HG02623 (cell line): Measurements from ENCODE around the gene GPR75.
"Not testable (repeated sequence)": the region's sequence is repeated elsewhere in the genome, so short reads cannot be mapped to it uniquely, and the experiment has no call there.

ENCODE experiments used
- ATAC-seq: cut with Tn5 transposase; IDR thresholded peaks from one replicate; pipeline ENCODE4 v1.9.1; 2021; ENCODE audit warnings: moderate library complexity; ENCODE audit not compliant: unreplicated experiment

GPR75 gene

DNA sequence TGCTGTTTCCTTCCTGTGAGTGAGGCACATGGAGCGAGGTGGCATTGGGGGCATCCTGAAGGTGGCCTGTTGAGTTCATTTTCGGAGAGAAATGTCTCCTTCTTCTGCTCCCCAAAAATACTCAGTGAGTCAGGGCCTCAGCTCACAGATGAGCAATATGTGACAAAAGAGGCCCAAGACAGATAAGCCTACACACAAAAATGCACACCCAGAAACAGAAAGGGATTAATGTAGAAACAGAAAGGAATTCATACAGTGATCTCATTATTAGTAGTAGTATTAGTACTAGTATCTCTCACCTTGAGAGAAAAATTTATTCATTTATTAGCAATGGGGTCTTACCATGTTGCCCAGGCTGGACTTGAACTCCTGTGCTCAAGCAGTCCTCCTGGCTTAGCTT lies 5.1 kb downstream of the GPR75 start:
- peak; percentile 66 for ATAC-seq

DNA sequence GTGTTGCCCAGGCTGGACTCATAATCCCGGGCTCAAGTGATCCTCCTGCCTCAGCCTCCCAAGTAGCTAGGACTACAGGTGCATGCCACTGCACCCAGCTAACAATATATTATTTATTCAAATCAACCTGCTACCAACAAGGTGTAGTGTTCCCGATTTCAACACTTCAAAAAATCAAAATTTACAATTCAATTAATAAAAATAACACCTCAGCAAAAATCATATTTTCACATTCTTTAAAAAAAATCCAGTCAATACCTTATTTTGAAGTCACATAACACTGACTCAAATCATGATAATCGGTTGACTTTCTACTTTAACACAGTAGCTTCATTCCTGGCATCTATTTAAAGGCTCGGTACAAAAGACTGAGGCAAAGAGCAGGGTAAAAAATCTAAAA lies 7.2 kb downstream of the GPR75 start:
- ATAC-seq: no peak

DNA sequence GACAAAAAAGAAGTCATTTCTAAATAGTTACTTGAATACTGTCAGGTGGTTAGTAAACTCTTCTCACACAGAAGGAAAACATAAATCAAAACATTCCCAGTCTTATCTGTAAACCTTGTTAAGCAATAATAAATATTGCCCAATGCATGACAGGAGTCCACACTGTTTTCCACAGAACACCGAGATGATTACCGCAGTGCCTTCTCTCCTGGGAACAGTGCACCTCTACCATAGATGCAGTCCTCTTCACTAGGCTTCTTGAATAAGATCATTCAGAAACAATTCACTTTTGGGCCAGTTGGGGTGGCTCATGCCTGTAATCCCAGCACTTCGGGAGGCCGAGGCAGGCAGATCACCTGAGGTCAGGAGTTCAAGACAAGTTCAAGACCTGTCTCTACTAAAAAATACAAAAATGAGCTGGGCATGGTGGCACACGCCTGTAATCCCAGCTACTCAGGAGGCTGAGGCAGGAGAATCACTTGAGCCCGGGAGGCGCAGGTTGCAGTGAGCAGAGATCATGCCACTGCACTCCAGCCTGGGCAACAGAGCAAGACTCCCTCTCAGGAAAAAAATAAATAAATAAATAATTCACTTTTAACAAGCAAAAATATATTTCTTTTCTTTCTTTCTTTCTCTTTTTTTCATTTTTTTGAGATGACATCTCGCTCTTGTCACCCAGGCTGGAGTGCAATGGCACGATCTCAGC lies 8.6 kb downstream of the GPR75 start:
- not testable (repeated sequence) for ATAC-seq

DNA sequence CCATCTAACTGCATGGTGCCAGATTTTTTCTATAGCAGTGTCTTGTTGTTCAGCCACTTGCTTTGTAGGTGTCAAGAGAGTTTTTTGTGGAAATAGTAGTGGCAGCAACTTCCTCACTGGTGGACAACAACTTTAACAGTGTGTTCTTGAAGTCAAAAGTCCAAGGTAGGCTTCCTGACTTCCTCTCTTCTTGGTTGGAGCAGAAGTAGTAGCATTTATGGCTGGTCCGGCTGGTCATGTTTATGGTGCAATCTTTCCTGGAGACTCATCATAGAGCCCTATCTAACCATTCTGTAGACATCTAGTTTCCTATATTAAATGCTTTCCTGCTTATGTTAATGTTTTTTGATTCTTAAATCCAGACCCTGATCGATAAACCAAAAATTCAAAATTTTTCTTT lies 11.7 kb downstream of the GPR75 start:
- no peak for ATAC-seq

DNA sequence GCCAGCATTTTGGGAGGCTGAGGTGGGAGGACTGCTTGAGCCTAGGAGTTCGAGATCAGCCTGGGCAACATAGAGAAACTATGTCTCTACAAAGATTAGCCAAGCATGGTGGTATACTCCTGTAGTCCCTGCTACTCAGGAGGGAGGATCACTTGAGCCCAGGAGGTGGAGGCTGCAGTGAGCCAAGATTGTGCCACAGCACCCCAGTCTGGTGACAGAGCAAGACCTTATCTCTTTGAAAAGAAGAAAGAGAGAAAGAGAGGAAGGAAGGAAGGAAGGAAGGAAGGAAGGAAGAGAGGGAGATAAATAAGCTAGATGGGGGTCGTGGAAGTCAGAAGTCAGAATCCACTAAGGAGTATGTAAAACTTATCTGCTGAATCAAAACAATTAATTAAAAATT lies 16.2 kb downstream of the GPR75 start:
- ATAC-seq: no peak

DNA sequence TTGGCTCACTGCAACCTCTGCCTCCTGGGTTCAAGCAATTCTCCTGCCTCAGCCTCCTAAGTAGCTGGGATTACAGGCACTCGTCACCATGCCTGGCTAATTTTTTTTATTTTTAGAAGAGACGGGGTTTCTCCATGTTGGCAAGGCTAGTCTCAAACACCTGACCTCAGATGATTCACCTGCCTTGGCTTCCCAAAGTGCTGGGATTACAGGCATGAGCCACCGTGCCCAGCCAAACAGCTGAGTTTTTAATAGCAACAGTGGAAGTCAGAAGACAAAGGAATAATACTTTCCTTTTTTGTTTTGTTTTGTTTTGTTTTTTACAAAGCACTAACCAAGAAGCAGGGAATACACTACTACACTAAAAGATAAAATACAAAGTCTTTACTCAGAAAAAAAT lies 16.9 kb downstream of the GPR75 start:
- ATAC-seq: no peak

DNA sequence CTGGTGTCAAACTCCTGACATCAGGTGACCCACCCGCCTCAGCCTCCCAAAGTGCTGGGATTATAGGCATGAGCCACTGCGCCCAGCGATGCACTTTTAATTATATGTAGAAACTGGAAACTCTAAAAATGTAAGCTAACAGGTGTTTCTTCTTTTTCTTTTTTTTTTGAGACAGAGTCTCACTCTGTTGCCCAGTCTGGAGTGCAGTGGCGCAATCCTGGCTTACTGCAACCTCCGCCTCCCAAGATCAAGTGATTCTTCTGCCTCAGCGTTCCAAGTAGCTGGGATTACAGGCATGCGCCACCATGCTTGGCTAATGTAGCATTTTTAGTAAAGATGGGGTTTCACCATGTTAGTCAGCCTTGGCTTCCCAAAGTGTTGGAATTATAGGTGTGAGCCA lies 18.1 kb downstream of the GPR75 start:
- ATAC-seq: not testable (repeated sequence)

DNA sequence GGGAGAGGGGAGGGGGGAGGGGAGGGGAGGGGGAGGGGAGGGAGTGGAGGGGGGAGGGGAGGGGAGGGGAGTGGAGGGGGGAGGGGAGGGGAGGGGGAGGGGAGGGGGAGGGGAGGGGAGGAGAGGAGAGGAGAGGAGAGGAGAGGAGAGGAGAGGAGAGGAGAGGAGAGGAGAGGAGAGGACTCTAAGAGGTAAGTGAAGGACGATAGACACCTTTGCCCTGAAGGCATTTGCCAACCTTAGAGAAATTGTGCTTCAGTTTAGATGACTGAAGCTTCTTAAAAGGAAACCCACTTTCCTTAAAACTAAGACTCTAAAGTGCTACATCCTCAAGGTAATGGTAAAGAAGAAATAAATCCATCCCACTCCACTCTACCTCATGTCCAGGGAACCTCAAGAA lies 19.2 kb downstream of the GPR75 start:
- ATAC-seq: no peak

DNA sequence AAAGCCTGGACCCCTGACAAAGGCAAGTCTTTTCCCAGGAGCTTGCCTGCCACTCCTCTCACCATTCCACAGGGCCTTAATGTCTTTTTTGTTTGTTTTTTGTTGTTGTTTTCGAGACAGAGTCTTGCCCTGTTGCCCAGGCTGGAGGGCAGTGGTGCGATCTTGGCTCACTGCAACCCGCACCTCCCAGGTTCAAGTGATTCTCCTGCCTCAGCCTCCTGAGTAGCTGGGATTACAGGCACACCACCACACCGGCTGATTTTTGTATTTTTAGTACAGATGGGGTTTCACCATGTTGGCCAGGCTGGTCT lies 29.8 kb downstream of the GPR75 start:
- not testable (repeated sequence) for ATAC-seq

DNA sequence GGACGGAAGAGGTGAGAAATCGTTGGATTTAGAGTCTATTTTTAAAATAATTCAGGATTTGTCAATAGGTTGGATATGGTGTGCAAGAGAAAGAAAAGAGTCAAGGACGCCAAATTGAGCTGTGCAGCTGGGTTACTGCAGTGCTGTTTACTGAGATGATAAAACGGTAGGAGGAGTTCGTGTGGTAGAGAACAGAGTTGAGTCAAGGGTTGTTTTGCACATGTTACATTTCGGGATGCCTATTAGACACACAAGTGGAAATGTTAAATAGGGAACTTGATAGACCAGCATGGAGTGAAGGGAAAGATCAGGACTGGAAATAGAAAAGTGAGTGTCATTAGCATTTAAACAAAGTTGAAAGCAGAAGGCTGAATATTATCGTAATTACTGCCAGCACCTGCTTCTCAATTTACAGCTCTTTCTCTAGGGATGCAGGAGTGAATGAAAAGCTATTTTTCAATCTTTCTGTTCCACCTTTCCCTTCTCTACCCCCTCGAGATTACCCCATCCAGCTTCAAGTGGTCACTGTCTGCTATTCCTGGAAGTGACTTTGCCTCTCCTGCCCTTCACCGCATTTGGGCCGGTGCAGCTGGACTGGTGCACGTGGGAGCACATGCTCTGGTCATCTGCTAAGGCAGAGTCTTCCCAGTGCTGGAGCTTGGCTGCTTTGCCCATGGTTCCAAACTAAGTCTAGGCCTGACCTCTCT lies 30.3 kb downstream of the GPR75 start:
- no peak for ATAC-seq

DNA sequence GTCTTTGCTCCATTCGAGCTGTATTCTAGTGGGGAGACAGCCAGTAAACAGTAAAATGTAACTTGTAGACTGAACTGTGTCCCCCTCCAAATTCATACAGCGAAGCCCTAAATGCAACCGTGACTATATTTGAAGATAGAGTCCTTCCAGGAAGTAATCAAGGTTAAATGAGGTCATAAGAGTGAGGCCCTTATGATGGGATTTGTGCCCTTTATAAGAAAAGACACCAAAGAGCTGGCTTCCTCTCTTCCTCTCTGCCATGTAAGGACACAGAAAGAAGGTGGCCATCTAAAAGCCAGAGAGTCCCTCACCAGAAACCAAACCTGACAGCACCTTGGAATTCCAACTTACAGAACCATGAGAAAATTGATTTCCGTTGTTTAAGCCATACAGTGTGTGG lies 31.4 kb downstream of the GPR75 start:
- ATAC-seq: no peak

DNA sequence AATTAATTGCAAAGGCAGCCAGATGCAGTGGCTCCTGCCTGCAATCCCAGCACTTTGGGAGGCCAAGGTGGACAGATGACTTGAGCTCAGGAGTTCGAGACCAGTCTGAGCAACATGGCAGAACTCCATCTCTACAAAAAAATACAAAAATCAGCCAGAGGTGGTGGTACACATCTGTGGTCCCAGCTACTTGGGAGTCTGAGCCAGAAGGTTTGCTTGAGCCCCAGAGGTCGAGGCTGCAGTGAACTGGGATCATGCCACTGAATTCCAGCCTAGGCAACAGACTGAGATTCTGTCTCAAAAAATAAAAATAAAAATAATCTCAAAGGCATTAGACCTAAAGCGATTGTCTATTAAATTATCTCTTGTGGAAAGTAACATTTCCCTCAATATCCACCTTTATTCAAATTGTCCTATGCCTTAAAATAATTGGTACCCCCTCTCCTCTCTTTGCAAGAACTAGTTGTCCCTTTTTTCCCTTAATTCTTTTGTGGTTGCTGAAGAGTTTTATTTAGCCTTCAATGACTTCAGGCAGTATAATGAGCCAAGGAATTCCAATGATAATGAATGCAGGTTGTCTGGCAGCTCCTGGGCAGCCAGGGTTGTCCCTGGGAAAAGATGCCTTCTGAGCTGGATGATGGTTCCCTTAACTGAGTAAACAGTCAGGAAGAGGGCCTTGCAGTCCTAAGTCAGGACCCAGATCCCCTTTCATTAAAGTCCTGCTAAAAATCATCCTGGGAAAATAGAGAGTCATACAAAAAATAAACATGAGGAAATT lies 32.2 kb downstream of the GPR75 start:
- ATAC-seq: no peak

DNA sequence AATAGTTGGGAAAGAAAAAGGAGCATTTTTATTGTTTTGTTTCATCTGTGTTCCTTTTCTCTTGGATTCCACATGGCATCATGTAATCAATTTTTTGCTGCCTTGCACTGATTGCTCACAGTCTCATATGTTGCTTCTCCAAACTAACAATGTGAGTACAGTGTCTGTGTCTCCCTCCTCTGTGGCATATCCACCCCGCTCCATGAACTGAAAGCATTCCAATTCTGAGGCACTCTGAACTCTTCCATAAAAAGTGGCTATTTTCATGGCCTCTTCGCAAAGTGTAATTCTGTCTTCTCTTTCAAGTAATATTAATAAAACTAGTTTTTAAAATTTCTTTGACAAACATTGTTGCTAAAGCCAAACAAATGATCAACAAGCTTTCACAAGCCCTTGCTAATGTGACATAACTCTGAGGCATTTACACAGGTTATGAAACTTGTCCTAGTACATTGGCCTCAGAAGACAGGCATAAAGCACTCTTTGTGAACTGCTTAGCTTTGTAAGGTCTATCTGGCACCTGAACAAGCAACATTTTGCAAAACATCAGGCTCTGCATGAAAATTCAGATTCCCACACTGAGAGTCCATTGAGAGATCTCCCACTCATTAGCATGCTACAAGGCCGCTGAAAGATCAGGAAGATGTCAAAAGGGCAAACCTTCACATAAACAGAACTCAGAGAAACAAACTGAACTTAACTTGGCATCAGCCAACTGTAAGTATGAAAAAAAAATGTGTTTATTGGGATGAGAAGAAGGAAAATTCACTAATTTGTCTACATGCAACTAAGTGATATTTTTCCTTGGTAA lies 33.0 kb downstream of the GPR75 start:
- ATAC-seq: no peak

DNA sequence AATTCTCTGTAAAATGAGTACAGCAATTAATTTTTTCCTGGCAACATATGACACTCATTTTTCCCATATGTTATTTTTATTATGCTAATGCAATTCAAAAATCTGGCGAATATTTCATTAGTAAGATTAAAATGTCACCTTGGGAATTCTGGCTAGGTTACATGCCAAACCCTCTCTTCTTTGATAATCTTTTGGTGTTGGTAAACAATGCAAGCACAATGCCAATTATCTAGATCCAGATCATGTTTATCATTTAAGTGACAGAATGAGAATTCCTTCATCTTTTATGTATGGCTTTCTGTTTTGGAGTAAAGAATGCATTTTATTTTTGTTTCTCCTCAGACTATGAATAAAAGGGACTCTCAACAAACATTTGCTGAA lies 33.7 kb downstream of the GPR75 start:
- no peak for ATAC-seq

DNA sequence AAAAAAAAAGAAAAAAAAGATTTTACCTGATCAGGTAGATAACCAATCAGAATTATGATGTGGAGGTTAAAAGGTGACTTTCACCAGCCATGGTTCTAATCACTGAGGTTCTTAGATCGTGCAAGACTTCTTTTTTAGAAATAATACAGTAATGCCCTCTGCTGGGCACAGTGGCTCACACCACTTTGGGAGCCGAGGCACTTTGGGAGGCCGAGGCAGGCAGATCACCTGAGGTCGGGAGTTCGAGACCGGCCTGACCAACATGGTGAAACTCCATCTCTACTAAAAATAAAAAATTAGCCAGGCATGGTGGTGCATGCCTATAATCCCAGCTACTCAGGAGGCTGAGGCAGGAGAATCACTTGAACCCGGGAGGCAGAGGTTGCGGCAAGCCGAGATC lies 36.1 kb downstream of the GPR75 start:
- ATAC-seq: not testable (repeated sequence)

DNA sequence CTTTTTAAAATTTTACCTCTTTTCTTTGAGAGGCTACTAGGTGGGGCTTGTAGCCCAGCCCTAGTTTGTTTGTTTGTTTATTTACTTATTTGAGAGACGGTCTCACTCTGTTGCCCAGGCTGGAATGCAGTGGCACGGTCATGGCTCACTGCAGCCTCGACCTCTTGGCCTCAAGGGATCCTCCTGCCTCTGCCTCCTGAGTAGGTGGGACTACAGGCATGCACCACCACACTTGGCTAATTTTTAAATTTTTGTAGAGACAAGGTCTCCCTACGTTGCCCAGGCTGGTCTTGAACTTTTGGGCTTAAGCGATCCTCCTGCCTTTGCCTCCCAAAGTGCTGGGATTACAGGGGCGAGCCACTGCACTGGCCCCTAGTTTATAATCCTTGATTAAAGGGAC lies 38.0 kb downstream of the GPR75 start:
- no peak for ATAC-seq

DNA sequence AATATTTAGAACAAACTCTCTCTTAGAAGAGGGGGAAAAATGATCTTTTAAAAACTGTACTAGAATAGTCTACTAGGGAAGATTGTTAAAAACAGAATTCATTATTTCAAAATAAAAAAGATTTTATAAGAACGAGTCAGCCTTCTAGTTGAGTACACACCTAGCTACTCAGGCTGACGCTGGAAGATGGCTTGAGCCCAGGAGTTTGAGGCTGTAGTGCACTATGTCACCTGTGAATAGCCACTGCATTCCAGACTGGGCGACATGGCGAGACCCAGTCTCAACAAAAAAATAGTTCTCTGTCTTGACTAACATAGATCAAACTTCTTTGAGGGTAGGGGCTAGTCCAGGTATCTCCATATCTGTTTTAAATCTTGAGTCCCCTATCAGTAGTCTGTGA lies 39.1 kb downstream of the GPR75 start:
- no peak for ATAC-seq

DNA sequence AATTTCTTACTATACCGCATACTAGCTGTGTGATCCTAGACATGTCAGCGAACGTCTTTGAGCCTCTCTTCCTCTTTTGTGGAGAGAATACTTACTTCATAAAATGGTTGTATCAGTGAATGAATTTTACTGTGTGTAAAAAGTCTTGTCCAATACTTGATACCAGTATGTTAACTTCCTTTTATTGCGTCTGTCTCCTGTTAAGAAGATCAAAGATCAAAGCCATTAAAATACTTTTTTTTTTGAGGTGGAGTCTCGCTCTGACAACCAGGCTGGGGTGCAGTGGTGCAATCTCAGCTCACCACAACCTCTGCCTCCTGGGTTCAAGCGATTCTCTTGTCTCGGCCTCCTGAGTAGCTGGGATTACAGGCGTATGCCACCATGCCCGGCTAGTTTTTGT lies 39.7 kb downstream of the GPR75 start:
- ATAC-seq: no peak

DNA sequence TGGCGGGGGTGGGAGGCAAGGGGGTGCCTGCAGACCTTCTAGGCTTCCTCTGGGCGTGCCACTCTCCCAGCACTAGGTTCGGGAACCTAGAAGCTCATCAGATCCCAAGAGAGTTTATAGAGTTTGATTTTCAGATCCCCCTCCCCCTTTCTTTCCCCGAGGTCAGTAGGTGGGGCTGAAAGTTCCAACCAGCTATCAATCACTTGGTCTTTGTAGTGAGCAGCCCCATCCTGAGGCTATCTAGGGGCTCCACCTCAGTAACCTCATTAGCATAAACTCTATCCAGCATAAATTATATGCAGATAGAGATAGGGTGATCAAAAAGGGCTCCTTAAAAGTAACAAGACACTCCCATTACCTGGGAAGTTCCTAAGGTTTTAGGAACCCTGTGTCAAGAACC lies 40.1 kb downstream of the GPR75 start:
- no peak for ATAC-seq

DNA sequence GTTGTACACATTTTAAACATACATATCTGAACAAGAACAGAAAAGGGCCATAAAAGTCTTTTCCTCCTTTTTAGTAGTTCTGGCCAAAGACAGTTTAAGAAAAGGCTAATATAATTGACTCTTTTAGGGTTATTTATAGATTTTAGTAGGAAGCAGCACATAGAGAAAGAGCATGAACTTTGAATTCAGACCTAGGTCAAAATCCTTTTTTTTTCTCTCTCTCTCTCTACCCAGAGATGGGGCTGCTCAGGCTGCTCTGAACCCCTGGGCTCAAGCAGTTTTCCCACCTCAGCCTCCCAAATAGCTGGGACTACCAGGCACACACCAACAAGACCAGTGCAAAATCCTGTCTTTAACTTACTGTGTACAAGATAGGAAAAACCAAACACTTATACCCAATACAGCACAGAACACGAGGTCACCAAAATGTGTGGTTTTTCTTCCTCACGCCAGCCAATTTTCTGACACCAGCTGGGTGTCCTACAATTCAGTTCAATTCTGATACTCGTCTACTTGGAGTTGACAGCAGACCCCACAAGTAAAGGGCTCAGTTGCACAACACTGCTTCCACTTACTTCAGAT lies 40.8 kb downstream of the GPR75 start:
- ATAC-seq: no peak

DNA sequence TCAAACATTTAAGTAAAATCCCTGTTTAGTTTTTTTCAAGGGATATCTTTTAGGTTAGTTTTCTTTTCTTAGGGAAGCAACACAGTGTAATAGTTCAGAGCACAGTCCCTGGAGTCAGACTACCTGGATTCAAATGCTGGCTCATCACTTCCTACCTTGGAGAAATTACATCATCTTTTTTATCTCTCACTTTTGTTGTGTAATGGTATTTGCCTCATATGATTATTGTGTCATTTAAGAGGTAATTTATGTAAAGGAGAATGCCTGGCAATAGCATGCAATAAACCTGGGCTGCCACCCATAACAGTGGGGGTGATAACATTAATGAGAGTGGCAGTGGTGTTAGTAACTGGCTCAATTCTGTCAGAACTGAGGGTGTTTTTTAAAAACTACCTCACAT lies 46.6 kb downstream of the GPR75 start:
- no peak for ATAC-seq
